Endothelial cell of umbilical vein (primary cell): ENCODE measurements around the gene TXK. TPM values are rescaled to one million over a fixed set of nuclear protein-coding genes. Genes with fewer than 3 reads are reported as not detected.

Experiments
- BruUV-seq: library from RNA; stranded (reverse); fragments of 400-500 nt; replicated peaks from 2 replicates; lab custom pipeline; 2021; lab: Mats Ljungman, UMichigan
- CTCF ChIA-PET: fragments of 300-600, 350-600 bp; sonication (Branson Sonifier 250); formaldehyde crosslinking; loops from one replicate; lab custom pipeline; 2021; ENCODE audit warnings: antibody characterized with exemption, inconsistent platforms; lab: Charles Lee
- POLR2A ChIA-PET: fragments of 300-600, 350-600 bp; sonication (Branson Sonifier 250); formaldehyde crosslinking; loops from one replicate; lab custom pipeline; 2021; ENCODE audit warnings: antibody characterized with exemption, inconsistent platforms; lab: Charles Lee
- DNase-seq: peaks from one replicate; pipeline ENCODE4 v3.0.0-alpha.2; 2011; ENCODE audit warnings: low read depth, low spot score
- FAIRE-seq: peaks from 2 replicates; lab custom pipeline; 2011; peaks lifted over from hg19 to GRCh38; lab: Jason Lieb, UNC
- H2AFZ ChIP-seq: 2 replicates; pipeline ENCODE4 v1.6.0; 2012; ENCODE audit warnings: low read depth, low read length, control low read depth, inconsistent platforms
- H3K27ac ChIP-seq: 2 replicates; pipeline ENCODE4 v1.5.1; 2011; ENCODE audit warnings: low read depth, mild to moderate bottlenecking, control low read depth, low read length, moderate library complexity; ENCODE audit not compliant: insufficient read depth
- H3K27me3 ChIP-seq, 2 experiments: 2 replicates each; pipeline versions ENCODE4 v1.6.0 to v1.6.1; 2011; ENCODE audit warnings: low read length in 2 of 2, mixed read lengths in 1 of 2; ENCODE audit not compliant: control insufficient read depth in 2 of 2, insufficient read depth in 2 of 2
- H3K36me3 ChIP-seq, 2 experiments: 2 replicates in 1 of 2; 3 replicates in 1 of 2; pipeline ENCODE4 v1.5.1; 2011; ENCODE audit warnings: low read length in 2 of 2, mild to moderate bottlenecking in 1 of 2, moderate library complexity in 1 of 2; ENCODE audit not compliant: control insufficient read depth in 2 of 2, insufficient read depth in 2 of 2; ENCODE audit errors: extremely low read depth in 1 of 2
- H3K4me1 ChIP-seq: 3 replicates; pipeline ENCODE4 v1.5.1; 2011; ENCODE audit warnings: mild to moderate bottlenecking, low read length; ENCODE audit not compliant: control insufficient read depth, insufficient read depth; ENCODE audit errors: extremely low read depth
- H3K4me2 ChIP-seq: 2 replicates; pipeline ENCODE4 v1.6.1; 2011; ENCODE audit warnings: low read length, control low read depth, mixed read lengths; ENCODE audit not compliant: insufficient read depth
- H3K4me3 ChIP-seq, 3 experiments: fragments of 200-600 bp in 1 of 3; sonication (generic), shearing (Covaris generic) in 1 of 3; replicated peaks in 1 of 3; 2 replicates each; pipeline ENCODE4 v1.5.1; 2011 to 2016; ENCODE audit warnings: control low read depth in 3 of 3, low read length in 3 of 3, mild to moderate bottlenecking in 2 of 3, inconsistent platforms in 1 of 3, low read depth in 1 of 3, moderate library complexity in 1 of 3; ENCODE audit not compliant: insufficient read depth in 1 of 3
- H3K79me2 ChIP-seq: 2 replicates; pipeline ENCODE4 v1.6.0; 2012; ENCODE audit warnings: low read length, inconsistent platforms; ENCODE audit not compliant: control insufficient read depth, insufficient read depth
- H3K9ac ChIP-seq: replicated peaks from 2 replicates; pipeline ENCODE3; 2011; ENCODE audit warnings: low read length, control low read depth; ENCODE audit not compliant: insufficient read depth; ENCODE audit errors: extremely low read depth
- H3K9me1 ChIP-seq: replicated peaks from 3 replicates; pipeline ENCODE4 v1.6.0; 2011; ENCODE audit warnings: mild to moderate bottlenecking, low read length; ENCODE audit not compliant: control insufficient read depth, insufficient read depth; ENCODE audit errors: extremely low read depth
- H3K9me3 ChIP-seq: replicated peaks from 2 replicates; pipeline ENCODE4 v1.5.1; 2012; ENCODE audit warnings: low read length, inconsistent platforms; ENCODE audit not compliant: control insufficient read depth, insufficient read depth
- H4K20me1 ChIP-seq: replicated peaks from 2 replicates; pipeline ENCODE3; 2011; ENCODE audit warnings: mild to moderate bottlenecking, low read length; ENCODE audit not compliant: control insufficient read depth, insufficient read depth; ENCODE audit errors: extremely low read depth
- CTCF ChIP-seq, 2 donors: IDR thresholded peaks; 1 replicate in 1 of 2; 2 replicates in 1 of 2; pipeline ENCODE4 v1.5.1; 2011; ENCODE audit warnings: low read length in 2 of 2, mild to moderate bottlenecking in 2 of 2, moderate library complexity in 2 of 2, control low read depth in 1 of 2, inconsistent platforms in 1 of 2, low read depth in 1 of 2; ENCODE audit not compliant: insufficient read depth in 1 of 2; ENCODE audit errors: extremely low read depth in 1 of 2
- GATA2 ChIP-seq: IDR thresholded peaks from 2 replicates; pipeline ENCODE4 v1.7.0; 2011; ENCODE audit warnings: low read depth, mild to moderate bottlenecking, moderate library complexity, mixed read lengths, low read length; ENCODE audit not compliant: insufficient read length, insufficient read depth
- JUN ChIP-seq: IDR thresholded peaks from 2 replicates; pipeline ENCODE4 v1.6.1; 2011; ENCODE audit warnings: borderline replicate concordance, low read depth; ENCODE audit not compliant: insufficient read length, insufficient read depth
- MAX ChIP-seq: IDR thresholded peaks from 2 replicates; pipeline ENCODE4 v1.6.1; 2011; ENCODE audit not compliant: insufficient read depth, insufficient read length
- MYC ChIP-seq: IDR thresholded peaks from one replicate; pipeline ENCODE4 v1.6.1; 2011; ENCODE audit warnings: mild to moderate bottlenecking, low read depth, low read length
- POLR2A ChIP-seq: IDR thresholded peaks from 2 replicates; pipeline ENCODE4 v1.6.1; 2012; ENCODE audit warnings: low read depth, mild to moderate bottlenecking, control low read depth, low read length
- POLR2AphosphoS5 ChIP-seq: IDR thresholded peaks from 2 replicates; pipeline ENCODE4 v1.6.1; 2012; ENCODE audit warnings: low read depth, mild to moderate bottlenecking, control low read depth, low read length, moderate library complexity; ENCODE audit not compliant: insufficient read depth
- dilution Hi-C: fragments of 300-500 bp; cut with MboI; formaldehyde crosslinking; loops from one replicate; pipeline ENCODE4 v1.15.0; 2019; ENCODE audit warnings: low sequenced_read_pairs; ENCODE audit not compliant: extremely low pct_ligation_motif_present
- intact Hi-C: fragments of 100-400 bp; cut with micrococcal nuclease; formaldehyde crosslinking; loops from one replicate; pipeline ENCODE4 v1.10.0; 2022
- polyA plus RNA-seq, 4 experiments: library from polyadenylated mRNA; depleted of rRNA in 3 of 4; stranded (reverse) in 3 of 4; unstranded in 1 of 4; fragments of >200 nt; gene quantifications; 2 replicates each; pipeline versions ENCODE4 v1.2.1 to v1.2.3, GENCODE V29; 2011 to 2012; ENCODE audit warnings: missing spikeins in 1 of 4
- total RNA-seq: library from RNA; stranded (reverse); gene quantifications from 2 replicates; pipeline ENCODE4 v1.2.3, GENCODE V29; 2021

Gene TXK
- total and polyA plus RNA-seq, 2 donors (not counting 3 experiments of a cell fraction or from before 2014, with no cell fraction given), result 0.26 to 0.97 TPM

GRCh38 chr4:48018112-48018511 is 115.9 kb downstream of the TXK start:
- POLR2A ChIA-PET, result no interaction called here
- dilution Hi-C loops, result no loop called here

More at GRCh38 chr4:48018112-48018511, 115.9 kb downstream of the TXK start:
- Histone ChIP-seq H3K79me2 (no peaks in the 10 kb centered on the region), H3K9me3 (no peaks in the 10 kb centered on the region), H3K27ac (no peak overlapping the region), H3K27me3 (peaks cover 0 to 4% of the 10 kb centered on the region in 2 experiments), H3K4me2 (no peak overlapping the region), H3K4me1 (peaks cover 10% of the 10 kb centered on the region), H3K9ac (no peak overlapping the region), H3K36me3 (no peaks in the 10 kb centered on the region), H3K4me3 (no peak overlapping the region), H2AFZ (no peak overlapping the region), H4K20me1 (no peaks in the 10 kb centered on the region), H3K9me1 (no peaks in the 10 kb centered on the region)
- TF ChIP-seq POLR2AphosphoS5 (no peak), MAX (no peak), POLR2A (no peak), JUN (no peak), CTCF (IDR thresholded peaks at IDR 0.05; ENCODE audit: extremely low read depth in 1 of 2, insufficient read depth in 1 of 2, low read depth in 1 of 2, low read length in 2 of 2) (no peak), GATA2 (no peak), MYC (no peak)
- CTCF ChIA-PET, result interaction anchor here (0.9 to 3.5 kb wide), 4 partner anchors 15 to 78 kb away, joined by 3 to 32 read pairs (median 4); no protein-coding TSS in a partner anchor
- FAIRE-seq (no peak), DNase-seq (no peak)
- no TSS peak for BruUV-seq
- intact Hi-C loops, result no loop called here
